ENCODE results near the gene STXBP6.

Gene STXBP6

DNA sequence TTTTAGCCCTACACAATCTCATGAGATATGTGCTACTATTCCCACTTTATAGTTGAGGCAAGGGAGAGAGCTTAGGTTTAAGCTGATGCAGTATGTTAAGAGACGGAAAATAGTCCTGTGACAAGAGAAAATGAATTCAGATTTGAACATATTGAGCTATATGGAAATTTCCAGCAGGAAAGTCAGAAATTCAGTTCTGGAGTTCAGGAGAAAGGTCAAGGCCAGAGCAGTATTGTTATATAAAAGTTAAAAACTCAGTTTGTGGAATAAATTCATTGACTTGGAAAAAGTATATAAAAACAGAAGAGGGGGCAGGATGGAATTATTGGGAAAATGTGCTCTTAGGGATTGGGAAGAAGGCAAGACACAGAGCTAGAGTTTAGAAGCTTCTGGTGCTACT is 248.9 kb downstream of the STXBP6 start:
- TF ChIP-seq, protein P1, sequence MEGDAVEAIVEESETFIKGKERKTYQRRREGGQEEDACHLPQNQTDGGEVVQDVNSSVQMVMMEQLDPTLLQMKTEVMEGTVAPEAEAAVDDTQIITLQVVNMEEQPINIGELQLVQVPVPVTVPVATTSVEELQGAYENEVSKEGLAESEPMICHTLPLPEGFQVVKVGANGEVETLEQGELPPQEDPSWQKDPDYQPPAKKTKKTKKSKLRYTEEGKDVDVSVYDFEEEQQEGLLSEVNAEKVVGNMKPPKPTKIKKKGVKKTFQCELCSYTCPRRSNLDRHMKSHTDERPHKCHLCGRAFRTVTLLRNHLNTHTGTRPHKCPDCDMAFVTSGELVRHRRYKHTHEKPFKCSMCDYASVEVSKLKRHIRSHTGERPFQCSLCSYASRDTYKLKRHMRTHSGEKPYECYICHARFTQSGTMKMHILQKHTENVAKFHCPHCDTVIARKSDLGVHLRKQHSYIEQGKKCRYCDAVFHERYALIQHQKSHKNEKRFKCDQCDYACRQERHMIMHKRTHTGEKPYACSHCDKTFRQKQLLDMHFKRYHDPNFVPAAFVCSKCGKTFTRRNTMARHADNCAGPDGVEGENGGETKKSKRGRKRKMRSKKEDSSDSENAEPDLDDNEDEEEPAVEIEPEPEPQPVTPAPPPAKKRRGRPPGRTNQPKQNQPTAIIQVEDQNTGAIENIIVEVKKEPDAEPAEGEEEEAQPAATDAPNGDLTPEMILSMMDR (IDR thresholded peaks at IDR 0.05; ENCODE audit: unreplicated experiment in 3 of 3) = no peak
- Mint-ChIP-seq H3K27ac (no peak overlapping the region), H3K4me3 (no peak overlapping the region), H3K9me3 (no peaks in the 10 kb centered on the region), H3K36me3 (ENCODE audit: low read depth) (no peaks in the 10 kb centered on the region), H3K4me1 (peaks cover 5% of the 10 kb centered on the region), H3K27me3 (ENCODE audit: low read depth) (peaks cover 5% of the 10 kb centered on the region)

DNA sequence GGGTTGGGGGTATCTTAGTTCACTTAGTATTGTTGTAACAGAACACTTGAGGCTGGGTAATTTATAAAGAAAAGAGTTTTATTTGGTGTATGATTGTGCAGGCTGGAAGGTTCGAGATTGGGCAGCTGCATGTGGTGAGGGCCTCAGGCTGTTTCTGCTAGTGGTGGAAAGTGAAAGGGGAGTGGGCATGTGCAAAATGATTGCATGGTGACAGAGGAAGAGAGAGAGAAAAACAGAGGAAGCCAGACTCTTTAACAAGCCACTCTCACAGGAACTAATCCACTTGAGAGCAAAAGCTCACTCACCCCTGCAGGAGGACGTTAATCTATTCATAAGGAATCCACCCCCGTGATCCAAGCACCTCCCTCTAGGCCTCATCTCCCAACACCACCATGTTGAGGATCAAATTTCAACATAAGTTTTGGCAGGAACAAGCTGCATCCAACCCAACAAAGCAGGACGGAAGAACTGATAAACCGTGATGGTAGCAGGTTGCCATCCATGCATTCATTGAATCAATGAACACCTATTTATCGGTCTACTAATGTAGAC is 251.0 kb downstream of the STXBP6 start:
- Mint-ChIP-seq H3K36me3 (ENCODE audit: low read depth) (no peaks in the 10 kb centered on the region), H3K4me1 (peaks cover 5% of the 10 kb centered on the region), H3K4me3 (no peak overlapping the region), H3K9me3 (no peaks in the 10 kb centered on the region), H3K27ac (no peak overlapping the region), H3K27me3 (ENCODE audit: low read depth) (peaks cover 9% of the 10 kb centered on the region)
- TF ChIP-seq, protein P1 (IDR thresholded peaks at IDR 0.05; ENCODE audit: unreplicated experiment in 3 of 3) = no peak

DNA sequence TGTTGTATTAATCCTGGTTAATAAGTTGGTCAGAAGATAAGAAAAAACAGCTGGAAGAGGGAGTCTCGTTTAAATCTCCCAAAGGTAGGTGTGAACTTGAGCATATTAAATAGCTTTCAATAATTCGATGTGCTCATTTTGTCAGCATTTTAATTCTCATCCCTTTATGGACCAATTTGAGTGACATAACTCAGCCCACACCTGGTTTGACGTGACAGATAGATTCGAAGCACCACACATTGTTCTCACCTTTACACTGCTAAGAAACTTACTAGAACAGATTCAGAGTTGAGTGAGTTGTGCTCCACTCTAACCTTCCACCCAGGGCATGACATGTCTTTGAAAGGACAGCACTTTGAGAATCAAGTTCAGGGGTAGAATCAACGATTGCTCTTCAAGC is 254.5 kb downstream of the STXBP6 start:
- Mint-ChIP-seq H3K9me3 (no peaks in the 10 kb centered on the region), H3K27ac (no peak overlapping the region), H3K27me3 (ENCODE audit: low read depth) (peaks cover 4% of the 10 kb centered on the region), H3K36me3 (ENCODE audit: low read depth) (no peaks in the 10 kb centered on the region), H3K4me1 (peaks cover 9% of the 10 kb centered on the region), H3K4me3 (no peak overlapping the region)
- TF ChIP-seq, protein P1 (IDR thresholded peaks at IDR 0.05; ENCODE audit: unreplicated experiment in 3 of 3) = no peak

DNA sequence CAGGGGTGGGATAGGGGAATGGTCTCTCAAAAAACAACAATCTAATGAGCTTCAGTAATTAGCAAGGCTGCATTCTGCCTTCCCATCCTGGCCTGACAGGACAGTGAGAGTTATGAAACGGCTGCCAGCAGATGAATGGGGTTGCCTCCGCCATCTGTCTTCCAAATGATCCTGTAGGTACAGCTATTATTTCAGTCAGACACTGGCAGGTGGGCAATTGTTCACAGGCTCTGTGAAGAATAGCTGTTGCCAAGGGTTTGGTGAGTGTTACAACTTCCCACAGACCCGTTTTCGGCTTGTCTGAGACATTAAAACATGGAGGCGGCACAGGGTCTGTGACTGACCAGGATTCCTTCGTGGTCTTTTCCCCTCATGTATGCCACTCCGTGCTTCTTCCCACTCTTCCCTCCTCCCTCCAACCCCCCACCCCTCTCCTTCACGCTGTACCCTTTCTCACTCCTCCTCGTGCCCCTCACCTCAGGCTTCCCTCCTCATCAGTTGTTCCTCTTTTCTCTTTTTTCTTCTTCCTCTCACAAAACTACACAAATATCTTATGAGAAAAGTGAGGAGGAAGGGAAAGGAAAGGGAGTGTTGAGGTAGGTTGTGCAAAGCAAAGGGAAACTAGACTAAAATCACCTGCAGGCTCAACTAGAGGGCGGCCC is 255.2 kb downstream of the STXBP6 start:
- H3K9me3 Mint-ChIP-seq = no peaks in the 10 kb centered on the region
- H3K27me3 Mint-ChIP-seq (ENCODE audit: low read depth) = peaks cover 4% of the 10 kb centered on the region
- no peaks in the 10 kb centered on the region for H3K36me3 Mint-ChIP-seq (ENCODE audit: low read depth)
- TF ChIP-seq, protein P1 (IDR thresholded peaks at IDR 0.05; ENCODE audit: unreplicated experiment in 3 of 3) = no peak
- no peak overlapping the region for H3K4me3 Mint-ChIP-seq
- peaks cover 13% of the 10 kb centered on the region for H3K4me1 Mint-ChIP-seq
- no peak overlapping the region for H3K27ac Mint-ChIP-seq

DNA sequence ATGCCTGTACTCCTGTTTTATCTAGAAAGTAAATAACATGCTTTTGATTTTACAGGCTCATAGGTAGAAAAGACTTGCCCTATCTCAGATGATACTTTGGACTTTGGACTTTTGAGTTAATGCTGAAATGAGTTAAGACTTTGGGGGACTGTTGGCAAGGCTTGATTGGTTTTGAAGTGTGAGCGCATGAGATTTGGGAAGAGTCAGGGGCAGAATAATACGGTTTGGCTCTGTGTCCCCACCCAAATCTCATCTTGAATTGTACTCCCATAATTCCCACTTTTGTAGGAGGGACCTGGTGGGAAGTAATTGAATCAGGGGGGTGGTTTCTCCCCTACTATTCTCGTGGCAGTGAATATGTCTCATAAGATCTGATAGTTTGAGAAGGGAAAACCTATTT is 259.8 kb downstream of the STXBP6 start:
- Mint-ChIP-seq H3K9me3 (no peaks in the 10 kb centered on the region), H3K27me3 (ENCODE audit: low read depth) (peaks cover 3% of the 10 kb centered on the region), H3K4me1 (peaks cover 23% of the 10 kb centered on the region), H3K27ac (peak overlapping the region in 2 of 3 experiments; percentile 79 to 80), H3K4me3 (no peak overlapping the region), H3K36me3 (ENCODE audit: low read depth) (no peaks in the 10 kb centered on the region)
- TF ChIP-seq, protein P1 (IDR thresholded peaks at IDR 0.05; ENCODE audit: unreplicated experiment in 3 of 3) = no peak

DNA sequence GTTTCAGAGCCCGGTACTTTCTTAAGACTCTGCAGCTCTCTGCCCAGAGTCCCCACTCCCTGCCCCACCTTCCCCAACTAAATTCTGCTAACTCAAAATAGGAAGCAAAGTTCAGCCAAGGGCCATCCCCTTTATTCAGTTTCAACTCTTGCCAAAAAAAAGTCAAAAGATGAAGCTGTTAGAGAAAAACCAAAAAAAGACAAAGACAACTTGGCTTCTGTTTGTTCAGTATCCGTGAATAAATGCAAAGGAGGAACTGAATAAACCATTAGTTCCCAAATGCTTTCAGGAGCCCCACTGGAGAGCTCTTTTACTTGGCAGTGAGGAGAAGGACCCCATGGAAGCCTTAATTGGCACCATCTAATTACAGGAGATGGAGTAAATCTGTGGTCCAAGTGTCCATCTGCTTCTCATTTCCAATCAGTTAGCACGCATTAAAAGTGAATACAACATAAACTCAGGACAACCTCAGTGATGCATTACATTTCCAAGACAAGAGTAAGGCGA is 260.5 kb downstream of the STXBP6 start:
- H3K9me3 Mint-ChIP-seq = no peaks in the 10 kb centered on the region
- no peak overlapping the region for H3K4me3 Mint-ChIP-seq
- H3K36me3 Mint-ChIP-seq (ENCODE audit: low read depth) = no peaks in the 10 kb centered on the region
- TF ChIP-seq, protein P1 (IDR thresholded peaks at IDR 0.05; ENCODE audit: unreplicated experiment in 3 of 3) = no peak
- H3K27me3 Mint-ChIP-seq (ENCODE audit: low read depth) = no peaks in the 10 kb centered on the region
- peak overlapping the region in 2 of 3 experiments; percentile 79 to 80 for H3K27ac Mint-ChIP-seq
- H3K4me1 Mint-ChIP-seq = peaks cover 23% of the 10 kb centered on the region
